DMS153 treated with DMSO at 0.1 percent for 48 hours (cell line): ENCODE results near the gene APBB1IP.
A peak's percentile ranks its signal among the peaks of the same experiment; 100 is the strongest.
"Not testable (repeated sequence)": the region's sequence is repeated elsewhere in the genome, so short reads cannot be mapped to it uniquely, and the experiment has no call there.

Experiments
- DNase-seq: peaks from one replicate; lab custom pipeline; 2025; ENCODE audit not compliant: unreplicated experiment; lab: John Stamatoyannopoulos, UW

APBB1IP gene

GRCh38 chr10:26550774-26551526 is 112.8 kb downstream of the APBB1IP start:
- no peak for DNase-seq

GRCh38 chr10:26554246-26554645 is 116.1 kb downstream of the APBB1IP start:
- DNase-seq = no peak

DNA sequence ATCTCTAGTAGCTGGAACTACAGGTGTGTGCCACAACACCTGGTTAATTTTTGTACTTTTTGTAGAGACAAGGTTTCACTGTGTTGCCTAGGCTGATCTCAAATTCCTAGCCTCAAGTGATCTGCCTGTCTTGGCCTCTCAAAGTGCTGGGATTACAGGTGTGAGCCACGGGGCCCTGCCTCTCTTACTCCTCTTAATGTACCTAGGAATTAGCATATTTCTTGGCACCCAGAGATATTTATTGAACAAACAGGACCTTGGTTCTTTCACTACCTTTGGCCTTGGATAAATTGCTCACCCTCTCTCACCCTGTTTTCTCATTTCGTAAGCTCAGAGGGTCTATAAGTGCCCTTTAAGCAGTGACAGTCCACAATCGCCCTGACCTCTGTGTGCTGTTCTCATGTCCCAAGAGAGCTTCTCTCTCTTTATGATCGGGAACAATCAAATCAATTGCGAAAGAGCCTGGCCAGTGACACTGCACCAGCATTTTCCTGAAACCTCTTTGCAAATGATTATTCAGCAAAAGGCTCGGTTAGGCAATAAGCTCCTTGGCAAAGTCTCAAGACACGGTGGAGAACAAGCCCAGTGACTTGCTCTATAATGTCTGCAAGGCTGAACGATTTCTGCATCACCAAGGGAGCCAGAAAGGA is 117.7 kb downstream of the APBB1IP start:
- DNase-seq = no peak

- DNase-seq = peak; percentile 32
Measured at GRCh38 chr10:26556748-26557640, 118.9 kb downstream of the APBB1IP start.

- no peak for DNase-seq
Measured at GRCh38 chr10:26557641-26558014, 119.5 kb downstream of the APBB1IP start.

DNA sequence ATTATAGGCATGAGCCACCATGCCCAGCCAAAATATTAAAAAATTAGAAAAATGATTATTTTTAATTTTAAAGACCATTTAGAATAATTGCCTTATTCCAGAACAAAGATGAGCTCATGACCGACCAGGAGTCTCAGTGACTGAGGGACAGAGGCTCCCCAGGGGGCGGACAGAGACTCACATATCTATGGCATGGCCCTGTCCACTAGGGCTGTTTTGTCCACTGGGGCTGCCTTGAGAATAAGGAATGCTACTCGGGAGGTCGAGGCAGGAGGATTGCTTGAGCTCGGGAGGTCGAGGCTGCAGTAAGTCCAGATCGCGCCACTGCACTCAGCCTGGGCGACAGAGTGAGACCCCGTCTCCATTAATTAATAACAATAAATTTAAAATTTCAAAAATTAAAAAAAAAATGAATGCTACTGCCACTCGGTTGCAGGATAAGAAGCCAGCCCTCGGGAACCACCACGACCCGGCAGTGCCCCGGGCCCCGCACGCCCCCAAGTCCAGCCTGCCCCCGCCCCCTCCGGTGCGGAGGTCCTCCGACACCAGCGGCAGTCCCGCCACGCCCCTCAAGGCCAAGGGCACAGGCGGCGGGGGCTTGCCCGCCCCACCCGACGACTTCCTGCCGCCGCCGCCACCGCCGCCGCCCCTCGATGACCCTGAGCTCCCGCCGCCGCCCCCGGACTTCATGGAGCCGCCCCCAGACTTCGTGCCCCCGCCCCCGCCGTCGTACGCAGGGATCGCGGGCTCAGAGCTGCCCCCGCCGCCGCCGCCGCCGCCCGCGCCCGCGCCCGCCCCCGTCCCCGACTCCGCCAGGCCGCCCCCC is 128.6 kb downstream of the APBB1IP start:
- DNase-seq = no peak

- DNase-seq = no peak
Measured at GRCh38 chr10:26567351-26567721, 129.2 kb downstream of the APBB1IP start.

DNA sequence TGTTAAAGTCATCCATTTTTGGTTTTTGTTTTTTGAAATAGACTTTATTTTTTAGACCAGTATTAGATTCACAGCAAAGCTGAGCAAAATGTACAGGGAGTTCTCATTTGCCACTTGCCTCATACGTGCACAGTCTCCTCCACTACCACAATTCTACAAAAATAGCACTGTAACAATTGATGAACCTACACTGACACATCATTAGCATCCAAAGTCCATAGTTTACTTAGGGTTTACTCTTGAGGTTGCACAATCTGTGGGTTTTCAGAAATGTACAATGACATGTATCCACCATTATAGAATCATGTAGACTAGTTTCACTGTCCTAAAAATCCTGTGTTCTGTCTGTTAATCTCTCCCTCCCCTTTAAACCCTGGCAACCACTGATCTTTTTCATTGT is 133.5 kb downstream of the APBB1IP start:
- no peak for DNase-seq

- DNase-seq = no peak
Measured at GRCh38 chr10:26573674-26574073, 135.5 kb downstream of the APBB1IP start.

GRCh38 chr10:26574783-26575182 is 136.6 kb downstream of the APBB1IP start:
- no peak for DNase-seq

GRCh38 chr10:26578371-26578770 is 140.2 kb downstream of the APBB1IP start:
- not testable (repeated sequence) for DNase-seq

GRCh38 chr10:26579256-26580063 is 141.3 kb downstream of the APBB1IP start:
- no peak for DNase-seq

DNA sequence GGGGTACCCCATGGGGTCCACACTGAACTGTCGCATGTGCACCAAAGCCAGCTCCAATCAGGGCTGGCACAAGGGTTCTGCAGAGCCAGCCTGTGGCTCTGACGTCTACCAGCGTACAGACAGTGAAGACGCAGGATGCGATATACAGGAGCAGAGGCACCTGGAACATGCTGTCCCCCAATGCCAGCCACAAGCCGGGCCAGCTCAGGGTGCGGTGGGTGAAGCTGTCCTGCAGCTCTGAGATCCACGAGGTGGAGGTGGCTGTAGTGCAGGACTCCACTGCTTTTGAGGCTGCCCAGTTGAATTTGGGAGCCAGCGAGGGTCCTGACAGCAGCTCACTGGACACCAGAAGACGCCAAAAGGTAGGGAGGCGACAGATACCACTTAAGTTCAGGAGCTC is 148.1 kb downstream of the APBB1IP start:
- DNase-seq = no peak

- no peak for DNase-seq
Measured at GRCh38 chr10:26588611-26589010, 150.5 kb downstream of the APBB1IP start.

DNA sequence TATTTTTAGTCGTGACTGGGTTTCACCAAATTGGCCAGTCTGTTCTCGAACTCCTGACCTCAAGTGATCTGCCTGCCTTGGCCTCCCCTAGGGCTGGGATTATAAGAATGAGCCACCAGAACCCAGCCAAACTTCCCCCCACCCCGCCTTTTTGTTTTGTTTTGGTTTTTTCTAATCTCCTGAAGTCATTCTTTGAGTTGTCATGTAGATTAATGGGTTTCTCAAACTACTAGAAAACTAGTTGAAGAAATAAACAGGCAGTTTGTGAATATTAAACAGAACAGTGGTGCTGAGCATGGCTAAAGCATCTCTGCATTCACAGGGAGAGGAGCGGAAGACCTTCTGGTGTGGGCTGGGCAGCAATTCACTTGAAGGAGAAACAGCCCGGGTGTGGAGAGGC is 151.7 kb downstream of the APBB1IP start:
- not testable (repeated sequence) for DNase-seq

- DNase-seq = no peak
Measured at GRCh38 chr10:26593896-26594295, 155.8 kb downstream of the APBB1IP start.

DNA sequence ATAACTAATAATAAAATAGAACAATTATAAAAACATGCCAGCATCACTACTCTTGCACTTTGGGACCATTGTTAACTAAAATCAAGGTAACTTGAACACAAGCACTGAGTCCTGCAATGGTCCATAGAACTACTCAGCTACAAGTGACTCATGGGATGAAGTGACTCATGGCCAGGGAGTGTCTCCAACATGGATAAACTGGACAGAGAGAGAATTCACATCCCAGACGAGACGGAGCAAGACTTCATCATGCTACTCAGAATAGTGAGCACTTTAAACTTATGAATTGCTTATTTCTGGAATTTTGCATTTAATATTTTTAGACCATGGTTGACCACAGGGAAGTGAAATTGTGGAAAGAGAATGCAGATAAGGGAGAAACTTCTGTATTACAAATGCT is 165.1 kb downstream of the APBB1IP start:
- not testable (repeated sequence) for DNase-seq

DNA sequence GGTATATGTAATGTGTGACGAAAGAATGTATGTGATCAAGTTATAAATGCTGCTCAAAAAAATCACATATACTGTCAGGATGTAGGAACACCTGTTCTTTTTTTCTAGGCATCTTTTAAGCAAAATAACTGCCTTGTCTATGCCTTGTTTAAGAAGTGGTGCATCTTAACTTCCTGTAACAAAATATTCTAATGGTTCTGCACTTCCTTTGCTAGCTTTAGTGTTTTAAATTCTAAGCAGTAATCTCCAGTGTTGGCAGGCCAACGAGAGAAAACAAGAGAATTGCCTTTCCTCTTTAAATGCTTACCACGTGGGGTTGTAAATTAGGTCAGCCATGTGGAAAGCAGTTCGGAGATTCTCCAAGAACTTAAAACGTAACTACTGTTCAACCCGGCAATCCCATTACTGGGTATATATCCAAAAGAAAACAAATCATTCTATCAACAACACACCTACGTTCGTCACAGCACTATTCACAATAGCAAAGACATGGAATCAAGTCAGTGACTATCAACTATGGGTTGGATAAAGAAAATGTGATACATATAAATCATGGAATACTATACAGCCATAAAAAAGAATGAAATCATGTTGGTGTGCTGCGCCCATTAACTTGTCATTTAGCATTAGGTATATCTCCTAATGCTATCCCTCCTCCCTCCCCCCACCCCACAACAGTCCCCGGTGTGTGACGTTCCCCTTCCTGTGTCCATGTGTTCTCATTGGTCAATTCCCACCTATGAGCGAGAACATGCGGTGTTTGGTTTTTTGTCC is 166.4 kb downstream of the APBB1IP start:
- not testable (repeated sequence) for DNase-seq

DNA sequence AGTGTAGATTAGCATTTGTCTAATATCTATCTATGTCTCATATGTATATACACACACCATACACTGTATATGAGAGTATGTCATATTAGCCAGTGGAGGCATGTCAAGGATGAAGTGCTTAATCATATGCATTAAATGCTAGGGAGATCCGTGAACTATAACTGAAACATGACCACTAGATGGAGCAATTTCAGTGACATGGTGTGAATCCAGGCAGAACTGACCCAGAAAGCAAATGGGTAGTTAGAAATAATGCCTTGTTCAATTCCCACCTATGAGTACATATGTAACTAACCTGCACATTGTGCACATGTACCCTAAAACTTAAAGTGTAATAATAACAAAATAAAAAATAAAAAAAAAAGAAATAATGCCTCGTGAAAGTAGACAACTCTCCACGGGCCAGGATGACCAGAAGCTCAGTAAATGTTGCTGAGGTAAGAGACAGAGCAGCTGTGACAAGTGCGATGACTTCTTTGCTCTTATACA is 168.3 kb downstream of the APBB1IP start:
- DNase-seq = not testable (repeated sequence)
